ENCODE results near the gene NR5A2.

NR5A2 gene

DNA sequence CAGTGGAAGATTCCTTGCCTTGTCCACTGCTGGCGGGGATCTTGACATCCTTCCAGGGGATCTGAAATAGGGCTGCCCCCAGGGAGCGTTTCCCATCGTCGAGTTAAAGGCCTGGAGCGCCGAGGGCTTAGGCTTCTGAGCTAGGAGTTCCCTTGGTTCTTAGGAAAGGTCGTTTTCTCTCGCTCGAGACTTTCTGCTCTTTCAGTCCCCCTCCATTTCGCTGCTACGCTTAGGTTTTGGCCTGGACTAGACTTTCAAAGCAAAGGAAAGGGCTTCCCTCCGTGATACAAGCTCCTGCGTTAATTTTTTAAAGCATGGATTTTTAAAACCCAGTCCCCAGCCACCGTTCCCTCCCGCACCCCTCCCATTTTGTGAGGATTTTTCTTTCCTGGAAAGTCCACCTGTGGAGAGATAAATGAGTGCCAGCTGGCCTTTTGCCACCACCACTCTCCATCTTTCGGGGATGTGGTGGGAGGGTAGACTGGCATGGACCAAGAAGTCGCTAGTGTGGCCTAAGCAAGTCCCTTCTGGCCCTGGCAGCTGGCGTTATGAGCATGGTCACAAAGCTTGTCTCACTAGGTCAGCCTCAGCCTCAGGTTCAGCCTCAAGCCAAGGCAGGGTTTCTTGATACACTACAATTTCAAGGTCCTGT lies 9.2 kb downstream of the NR5A2 start:
- DNase-seq (ENCODE audit: low spot score): no peak

DNA sequence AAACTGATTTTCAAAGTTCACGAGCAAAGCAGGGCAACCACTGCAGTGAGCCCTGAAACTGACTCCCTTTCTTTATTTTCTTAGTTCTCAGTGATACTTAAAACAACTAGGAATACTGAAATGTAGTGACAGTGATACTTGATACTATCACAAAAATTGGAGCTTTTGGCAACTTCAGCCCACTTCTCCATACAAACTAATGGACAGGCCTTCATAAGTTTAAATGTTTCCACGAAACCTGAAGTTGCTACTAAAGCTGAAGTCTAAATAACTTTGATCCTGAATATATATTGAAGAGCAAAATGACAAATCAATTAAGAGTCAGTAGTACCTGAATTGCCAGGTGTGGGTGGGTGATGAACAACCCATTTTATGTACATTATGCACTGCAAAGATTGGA lies 10.0 kb downstream of the NR5A2 start:
- DNase-seq (ENCODE audit: low spot score): no peak

DNA sequence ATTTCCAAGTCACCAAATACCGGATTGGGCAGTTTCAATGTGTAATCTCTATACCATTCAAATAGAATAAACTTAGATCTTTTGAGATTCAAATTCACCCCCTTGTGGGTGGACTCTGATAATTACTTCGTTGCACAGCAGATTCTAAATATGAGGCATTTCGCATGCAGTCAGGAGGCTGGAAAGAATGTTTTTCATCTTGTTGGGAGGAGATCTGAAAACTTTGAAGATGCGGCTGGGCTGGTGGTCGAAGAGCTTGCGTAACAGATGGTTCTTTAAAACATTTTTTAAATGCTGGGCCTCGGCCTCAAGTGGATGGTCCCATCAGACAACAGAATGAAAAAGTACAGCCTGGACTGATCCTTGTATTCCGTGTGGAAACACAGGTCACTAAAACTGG lies 10.4 kb downstream of the NR5A2 start:
- no peak for DNase-seq (ENCODE audit: low spot score)

GRCh38 chr1:200038325-200038980 lies 10.9 kb downstream of the NR5A2 start:
- no peak for DNase-seq (ENCODE audit: low spot score)

DNA sequence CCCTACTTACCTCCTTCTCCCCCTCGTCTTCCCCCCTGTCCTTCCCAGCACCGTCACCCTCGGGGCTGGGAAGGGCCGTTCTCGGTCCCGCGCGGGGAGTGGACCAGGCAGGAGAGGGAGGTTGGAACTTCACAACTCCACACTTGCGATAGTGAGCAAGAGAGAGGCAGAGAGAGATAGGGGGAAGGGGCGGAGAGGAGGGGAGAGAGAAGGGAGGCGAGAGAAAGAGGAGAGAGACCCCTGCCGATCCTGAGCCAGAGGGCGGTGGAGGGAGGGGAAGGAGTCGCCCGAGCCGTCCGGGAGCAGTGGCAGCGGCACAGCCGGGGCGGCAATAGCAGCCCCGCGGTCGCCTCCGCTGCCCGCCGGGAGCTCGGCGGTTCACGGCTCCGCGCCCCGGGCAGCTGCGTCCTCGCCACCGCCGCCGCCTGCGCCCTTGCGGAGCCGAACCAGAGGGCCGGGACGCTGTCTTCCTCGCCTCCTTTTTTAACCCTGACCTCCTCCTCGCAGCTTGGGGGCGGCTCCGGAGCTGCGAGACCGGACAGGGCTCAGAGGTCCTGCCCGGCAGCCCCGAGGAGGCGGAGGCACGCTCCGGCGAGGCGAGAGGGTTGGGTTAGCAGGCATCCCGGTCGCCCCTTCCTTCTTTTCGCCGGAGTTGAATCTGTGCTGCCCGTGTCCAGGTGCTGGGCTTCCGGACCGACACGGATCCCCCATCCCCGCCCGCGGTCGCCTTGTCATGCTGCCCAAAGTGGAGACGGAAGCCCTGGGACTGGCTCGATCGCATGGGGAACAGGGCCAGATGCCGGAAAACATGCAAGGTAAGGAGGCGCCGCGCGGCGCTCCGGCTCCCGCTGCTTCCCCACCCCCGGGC lies 11.7 kb downstream of the NR5A2 start:
- no peak for DNase-seq (ENCODE audit: low spot score)

GRCh38 chr1:200039849-200040474 lies 12.5 kb downstream of the NR5A2 start:
- DNase-seq (ENCODE audit: low spot score): no peak

DNA sequence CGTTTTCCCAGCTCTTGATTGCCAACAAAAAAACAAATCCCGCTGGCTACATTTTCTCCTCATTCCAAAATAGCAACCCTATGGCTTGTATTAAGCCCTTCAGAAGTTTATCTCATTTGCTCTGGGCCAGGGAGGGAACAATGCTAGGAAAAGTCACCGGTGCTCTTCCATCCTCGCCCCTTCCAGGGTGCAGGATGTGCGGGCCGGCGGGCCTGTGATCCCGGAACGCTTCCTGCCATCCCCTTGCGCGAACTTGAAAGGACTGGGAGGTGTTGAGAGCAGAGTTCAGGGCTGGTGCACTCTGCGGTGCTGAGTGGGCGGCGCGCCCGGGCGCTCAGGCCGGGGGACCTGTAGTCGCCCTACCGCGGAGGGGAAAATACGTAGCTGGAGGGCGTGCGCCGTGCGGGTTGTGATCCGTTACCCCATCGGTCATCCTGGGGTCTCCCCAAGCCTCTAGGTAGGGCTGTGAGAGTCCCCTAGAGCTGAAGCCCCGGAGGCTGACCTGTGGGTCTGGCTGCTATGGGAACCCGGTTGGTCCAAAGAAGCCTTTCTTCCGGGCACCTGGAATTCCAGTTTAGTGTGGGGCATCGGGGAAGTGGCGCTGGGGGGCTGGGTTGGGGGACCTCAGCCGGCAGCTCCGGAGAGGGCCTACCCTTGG lies 13.1 kb downstream of the NR5A2 start:
- DNase-seq (ENCODE audit: low spot score): no peak

DNA sequence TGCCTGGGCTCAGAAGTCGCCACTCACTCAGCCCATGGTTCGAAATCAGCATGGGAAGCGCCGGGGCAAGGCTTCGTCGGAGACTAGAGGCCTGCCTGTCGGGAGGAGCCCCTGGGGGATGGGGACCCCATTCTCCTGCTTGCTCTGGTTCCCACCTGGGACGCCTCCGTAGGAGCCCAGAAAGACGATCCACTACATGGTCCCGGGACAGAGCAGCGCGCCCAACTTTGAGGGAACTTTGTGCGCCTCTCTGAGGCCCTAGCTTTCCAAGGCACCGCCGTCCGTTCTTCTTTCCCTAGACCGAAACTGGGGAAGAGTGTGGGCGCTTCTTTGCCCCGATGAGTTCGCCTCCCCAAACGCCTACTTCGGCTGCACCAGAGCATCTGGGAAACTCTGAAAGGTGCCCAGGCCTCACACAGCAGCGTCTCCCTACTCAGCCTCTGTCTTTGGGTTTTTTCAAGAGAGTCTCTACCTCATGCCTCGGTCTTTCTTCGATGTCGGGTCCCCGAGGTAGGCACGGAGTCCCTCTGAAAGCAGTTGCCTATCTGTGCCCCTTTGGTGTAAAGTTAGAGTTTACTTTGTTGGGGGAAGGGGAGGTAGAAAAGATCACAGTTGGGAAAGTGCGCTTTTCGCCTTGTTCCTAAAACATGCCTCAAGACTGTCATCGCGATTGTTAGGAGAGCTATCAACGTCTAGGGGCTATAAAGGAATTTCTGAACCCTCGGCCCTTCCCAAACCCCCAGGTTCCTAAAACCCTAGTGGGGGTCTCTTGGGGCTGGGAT lies 14.0 kb downstream of the NR5A2 start:
- DNase-seq (ENCODE audit: low spot score): no peak

- DNase-seq (ENCODE audit: low spot score): no peak
Observed at GRCh38 chr1:200042119-200042551, 14.6 kb downstream of the NR5A2 start.

GRCh38 chr1:200042552-200043335 lies 15.2 kb downstream of the NR5A2 start:
- no peak for DNase-seq (ENCODE audit: low spot score)

- DNase-seq (ENCODE audit: low spot score): no peak
Observed at GRCh38 chr1:200043336-200043668, 15.8 kb downstream of the NR5A2 start.

GRCh38 chr1:200046115-200046514 lies 18.6 kb downstream of the NR5A2 start:
- DNase-seq (ENCODE audit: low spot score): no peak

DNA sequence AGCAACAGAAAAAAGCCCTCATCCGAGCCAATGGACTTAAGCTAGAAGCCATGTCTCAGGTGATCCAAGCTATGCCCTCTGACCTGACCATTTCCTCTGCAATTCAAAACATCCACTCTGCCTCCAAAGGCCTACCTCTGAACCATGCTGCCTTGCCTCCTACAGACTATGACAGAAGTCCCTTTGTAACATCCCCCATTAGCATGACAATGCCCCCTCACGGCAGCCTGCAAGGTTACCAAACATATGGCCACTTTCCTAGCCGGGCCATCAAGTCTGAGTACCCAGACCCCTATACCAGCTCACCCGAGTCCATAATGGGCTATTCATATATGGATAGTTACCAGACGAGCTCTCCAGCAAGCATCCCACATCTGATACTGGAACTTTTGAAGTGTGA lies 20.7 kb downstream of the NR5A2 start:
- DNase-seq (ENCODE audit: low spot score): no peak

DNA sequence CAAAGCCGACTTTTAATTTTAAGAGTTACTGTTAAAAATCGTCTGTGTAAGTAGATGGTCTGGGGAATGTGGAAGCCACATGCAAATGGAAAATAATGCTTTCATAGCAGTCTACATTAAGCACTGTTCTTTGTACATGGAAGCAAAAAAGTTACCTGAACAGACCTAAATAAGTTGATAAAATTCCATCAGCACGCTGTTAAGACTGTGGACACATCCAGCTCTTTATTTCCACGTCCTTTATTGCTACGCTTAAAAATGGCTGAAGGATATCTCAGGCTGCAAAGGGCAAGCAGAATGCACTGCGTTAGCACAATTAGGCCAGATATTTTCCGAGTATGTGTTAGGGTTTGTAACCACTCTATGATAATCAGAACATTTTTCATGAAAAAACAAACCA lies 22.3 kb downstream of the NR5A2 start:
- DNase-seq (ENCODE audit: low spot score): no peak

- DNase-seq (ENCODE audit: low spot score): no peak
Observed at GRCh38 chr1:200051620-200052019, 24.1 kb downstream of the NR5A2 start.

GRCh38 chr1:200053091-200053490 lies 25.6 kb downstream of the NR5A2 start:
- DNase-seq (ENCODE audit: low spot score): no peak

- DNase-seq (ENCODE audit: low spot score): no peak
Observed at GRCh38 chr1:200053646-200054045, 26.1 kb downstream of the NR5A2 start.

- no peak for DNase-seq (ENCODE audit: low spot score)
Observed at GRCh38 chr1:200058341-200058740, 30.8 kb downstream of the NR5A2 start.

DNA sequence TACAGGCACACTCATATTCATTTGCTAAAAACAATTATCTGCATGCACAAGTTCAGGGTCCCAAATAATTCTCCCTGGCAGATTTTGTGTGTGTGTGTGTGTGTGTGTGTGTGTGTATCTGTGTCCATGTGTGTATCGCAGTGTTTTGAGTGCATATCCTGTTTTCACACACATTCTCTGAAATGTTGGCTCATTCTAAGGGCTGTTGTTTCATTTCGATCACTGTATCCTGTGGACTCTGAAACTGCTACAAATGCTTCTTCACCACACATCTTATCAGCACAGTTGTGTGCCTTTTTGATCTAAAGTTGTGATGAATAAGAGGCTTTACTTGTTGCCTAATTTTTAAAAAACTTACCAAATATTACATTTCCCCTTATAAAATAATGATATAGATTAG lies 34.6 kb downstream of the NR5A2 start:
- DNase-seq (ENCODE audit: low spot score): no peak

- DNase-seq (ENCODE audit: low spot score): no peak
Observed at GRCh38 chr1:200072636-200073285, 45.3 kb downstream of the NR5A2 start.

Data from hematopoietic multipotent progenitor cell treated with erythropoietin and hydrocortisone succinate and interleukin-3 and kit ligand, for 15 days (in vitro differentiated cells).